HG02642 (cell line): Measurements from ENCODE around the gene FKBP10.
"Not testable (repeated sequence)": the region's sequence is repeated elsewhere in the genome, so short reads cannot be mapped to it uniquely, and the experiment has no call there.

Experiments
- ATAC-seq: cut with Tn5 transposase; IDR thresholded peaks from one replicate; pipeline ENCODE4 v1.9.1; 2021; ENCODE audit warnings: mild to moderate bottlenecking; ENCODE audit not compliant: unreplicated experiment, poor library complexity

The FKBP10 gene

GRCh38 chr17:41803049-41804020 lies 9.5 kb upstream of the FKBP10 start:
- ATAC-seq = no peak

GRCh38 chr17:41806685-41807445 lies 5.9 kb upstream of the FKBP10 start:
- no peak for ATAC-seq

GRCh38 chr17:41810659-41811548 lies 1.9 kb upstream of the FKBP10 start:
- peak; percentile 15 for ATAC-seq

GRCh38 chr17:41811549-41812380 lies 1.0 kb upstream of the FKBP10 start, which contains the start of gene P3H4:
Gene P3H4 (minus strand): TSS chr17:41811949. CDS start chr17:41811915, 34 bp downstream.
- peak; percentile 68 for ATAC-seq

- ATAC-seq = no peak
Measured at GRCh38 chr17:41813152-41813680, 412 bp downstream of the FKBP10 start.

GRCh38 chr17:41813699-41814124 lies 908 bp downstream of the FKBP10 start:
- no peak for ATAC-seq

- ATAC-seq = no peak
Measured at GRCh38 chr17:41814195-41814594, 1.4 kb downstream of the FKBP10 start.

GRCh38 chr17:41816637-41817320 lies 4.0 kb downstream of the FKBP10 start:
- no peak for ATAC-seq

GRCh38 chr17:41818024-41818423 lies 5.2 kb downstream of the FKBP10 start:
- ATAC-seq = no peak

- ATAC-seq = no peak
Measured at GRCh38 chr17:41821776-41822175, 9.0 kb downstream of the FKBP10 start.

- ATAC-seq = no peak
Measured at GRCh38 chr17:41822216-41823140, 9.7 kb downstream of the FKBP10 start.

GRCh38 chr17:41823141-41823524 lies 10.3 kb downstream of the FKBP10 start:
- ATAC-seq = no peak

GRCh38 chr17:41823580-41823979 lies 10.8 kb downstream of the FKBP10 start:
- ATAC-seq = no peak

- no peak for ATAC-seq
Measured at GRCh38 chr17:41824086-41824485, 11.3 kb downstream of the FKBP10 start.

- no peak for ATAC-seq
Measured at GRCh38 chr17:41825175-41825845, 12.5 kb downstream of the FKBP10 start.

- ATAC-seq = not testable (repeated sequence)
Measured at GRCh38 chr17:41829961-41830360, 17.2 kb downstream of the FKBP10 start.
